Measurements from ENCODE around the gene CCDC88C. TPM values are rescaled to one million over a fixed set of nuclear protein-coding genes. Genes with fewer than 3 reads are reported as not detected.

The CCDC88C gene
- total RNA-seq, 1 experiment from 2014 or later = 33.2 TPM

GRCh38 chr14:91315844-91316267, 101.8 kb downstream of the CCDC88C start:
- Mint-ChIP-seq H3K4me3 (ENCODE audit: low read depth, unreplicated experiment) (no peak overlapping the region), H3K4me1 (ENCODE audit: low read depth, unreplicated experiment) (peaks cover 23% of the 10 kb centered on the region), H3K27ac (ENCODE audit: unreplicated experiment) (no peak overlapping the region), H3K36me3 (ENCODE audit: insufficient read depth, unreplicated experiment) (peaks cover 39% of the 10 kb centered on the region), H3K9me3 (ENCODE audit: low read depth, unreplicated experiment) (no peaks in the 10 kb centered on the region), H3K27me3 (ENCODE audit: unreplicated experiment) (no peaks in the 10 kb centered on the region)
- TF ChIP-seq CTCF (IDR thresholded peaks at IDR 0.05; ENCODE audit: unreplicated experiment) = no peak
- CTCF ChIA-PET = no interaction called here
- intact Hi-C loops (cut with micrococcal nuclease; ENCODE audit: unreplicated experiment) = no loop called here
- BruUV-seq (replicated peaks) = no TSS peak
- DNase-seq = no peak

- no TSS peak for BruUV-seq (replicated peaks)
- H3K27me3 Mint-ChIP-seq (ENCODE audit: unreplicated experiment) = no peaks in the 10 kb centered on the region
- no peak overlapping the region for H3K27ac Mint-ChIP-seq (ENCODE audit: unreplicated experiment)
- CTCF ChIA-PET = no interaction called here
- DNase-seq = no peak
- H3K4me3 Mint-ChIP-seq (ENCODE audit: low read depth, unreplicated experiment) = no peak overlapping the region
- TF ChIP-seq CTCF (IDR thresholded peaks at IDR 0.05; ENCODE audit: unreplicated experiment) = no peak
- H3K4me1 Mint-ChIP-seq (ENCODE audit: low read depth, unreplicated experiment) = peaks cover 23% of the 10 kb centered on the region
- H3K36me3 Mint-ChIP-seq (ENCODE audit: insufficient read depth, unreplicated experiment) = peaks cover 40% of the 10 kb centered on the region
- intact Hi-C loops (cut with micrococcal nuclease; ENCODE audit: unreplicated experiment) = no loop called here
- H3K9me3 Mint-ChIP-seq (ENCODE audit: low read depth, unreplicated experiment) = no peaks in the 10 kb centered on the region
Observed at GRCh38 chr14:91313852-91314251, 103.8 kb downstream of the CCDC88C start.

GRCh38 chr14:91313154-91313850, 104.3 kb downstream of the CCDC88C start:
- Mint-ChIP-seq H3K36me3 (ENCODE audit: insufficient read depth, unreplicated experiment) (peaks cover 34% of the 10 kb centered on the region), H3K4me3 (ENCODE audit: low read depth, unreplicated experiment) (no peak overlapping the region), H3K4me1 (ENCODE audit: low read depth, unreplicated experiment) (peaks cover 23% of the 10 kb centered on the region), H3K27me3 (ENCODE audit: unreplicated experiment) (no peaks in the 10 kb centered on the region), H3K9me3 (ENCODE audit: low read depth, unreplicated experiment) (no peaks in the 10 kb centered on the region), H3K27ac (ENCODE audit: unreplicated experiment) (no peak overlapping the region)
- DNase-seq = no peak
- intact Hi-C loops (cut with micrococcal nuclease; ENCODE audit: unreplicated experiment) = no loop called here
- TF ChIP-seq CTCF (IDR thresholded peaks at IDR 0.05; ENCODE audit: unreplicated experiment) = no peak
- BruUV-seq (replicated peaks) = no TSS peak
- CTCF ChIA-PET = no interaction called here

- Mint-ChIP-seq H3K27me3 (ENCODE audit: unreplicated experiment) (no peaks in the 10 kb centered on the region), H3K36me3 (ENCODE audit: insufficient read depth, unreplicated experiment) (peaks cover 27% of the 10 kb centered on the region), H3K4me3 (ENCODE audit: low read depth, unreplicated experiment) (no peak overlapping the region), H3K9me3 (ENCODE audit: low read depth, unreplicated experiment) (no peaks in the 10 kb centered on the region), H3K4me1 (ENCODE audit: low read depth, unreplicated experiment) (peaks cover 6% of the 10 kb centered on the region), H3K27ac (ENCODE audit: unreplicated experiment) (no peak overlapping the region)
- BruUV-seq (replicated peaks) = no TSS peak
- no peak for DNase-seq
- intact Hi-C loops (cut with micrococcal nuclease; ENCODE audit: unreplicated experiment) = no loop called here
- no peak for TF ChIP-seq CTCF (IDR thresholded peaks at IDR 0.05; ENCODE audit: unreplicated experiment)
- CTCF ChIA-PET = no interaction called here
Observed at GRCh38 chr14:91311284-91311662, 106.3 kb downstream of the CCDC88C start.

All from Calu3 (cell line).